B cell (primary cell): ENCODE measurements around the gene TEC. TPM values are rescaled to one million over a fixed set of nuclear protein-coding genes. Genes with fewer than 3 reads are reported as not detected.

Experiments
- ATAC-seq: fragments of 200-7000 bp; cut with Tn5 transposase; one replicate; pipeline ENCODE4 v1.10.0; 2021; ENCODE audit warnings: low read depth, mild to moderate bottlenecking, moderate number of reproducible peaks, moderate library complexity
- CTCF ChIA-PET: fragments of 350-600 bp; sonication (Branson Sonifier 250); formaldehyde crosslinking; loops from one replicate; lab custom pipeline; 2021; ENCODE audit warnings: antibody characterized with exemption, inconsistent platforms; lab: Charles Lee
- POLR2A ChIA-PET: fragments of 350-600 bp; sonication (Branson Sonifier 250); formaldehyde crosslinking; loops from one replicate; lab custom pipeline; 2021; ENCODE audit warnings: antibody characterized with exemption; lab: Charles Lee
- DNase-seq: peaks from one replicate; pipeline ENCODE4 v3.0.0; 2013
- H2AFZ ChIP-seq: 2 replicates; pipeline ENCODE4 v1.6.1; 2012; ENCODE audit warnings: mild to moderate bottlenecking, low read depth, low read length; ENCODE audit not compliant: insufficient read depth, poor library complexity, severe bottlenecking
- H3K27ac ChIP-seq, 2 donors: 1 replicate in 1 of 2; 2 replicates in 1 of 2; pipeline ENCODE4 v1.5.1; 2012 to 2013; ENCODE audit warnings: low read length in 2 of 2, mild to moderate bottlenecking in 2 of 2, moderate library complexity in 1 of 2
- H3K27me3 ChIP-seq, 4 experiments: fragments of 200-600 bp in 1 of 4; sonication (generic) in 1 of 4; replicated peaks in 1 of 4; 1 replicate in 2 of 4; 2 replicates in 2 of 4; pipeline versions ENCODE4 v1.6.1 to v1.7.0; 2013 to 2016; ENCODE audit warnings: low read length in 3 of 4, mild to moderate bottlenecking in 2 of 4, mixed read lengths in 1 of 4, moderate library complexity in 1 of 4; ENCODE audit not compliant: insufficient read depth in 4 of 4, control insufficient read depth in 3 of 4; ENCODE audit errors: control extremely low read depth in 1 of 4
- H3K36me3 ChIP-seq, 2 experiments: replicated peaks in 1 of 2; 1 replicate in 1 of 2; 2 replicates in 1 of 2; pipeline versions ENCODE4 v1.6.1 to v1.7.1; 2013; ENCODE audit warnings: low read length in 1 of 2; ENCODE audit not compliant: insufficient read depth in 2 of 2, control insufficient read depth in 1 of 2; ENCODE audit errors: control extremely low read depth in 1 of 2, extremely low read depth in 1 of 2
- H3K4me1 ChIP-seq, 2 donors: fragments of 200-600 bp in 1 of 2; sonication (generic) in 1 of 2; 1 replicate in 1 of 2; 2 replicates in 1 of 2; pipeline versions ENCODE4 v1.5.1 to v1.6.1; 2013 to 2017; ENCODE audit warnings: low read length in 2 of 2; ENCODE audit not compliant: control insufficient read depth in 2 of 2, insufficient read depth in 2 of 2
- H3K4me2 ChIP-seq: replicated peaks from 2 replicates; pipeline ENCODE3; 2012; ENCODE audit warnings: mild to moderate bottlenecking, low read depth, low read length; ENCODE audit not compliant: poor library complexity, severe bottlenecking
- H3K4me3 ChIP-seq, 5 experiments: fragments of 200-600 bp in 1 of 5; sonication (generic) in 1 of 5; 1 replicate in 3 of 5; 2 replicates in 2 of 5; pipeline versions ENCODE4 v1.5.1 to v1.7.0; 2011 to 2016; ENCODE audit warnings: low read length in 4 of 5, mild to moderate bottlenecking in 4 of 5, low read depth in 2 of 5, control low read depth in 1 of 5, moderate library complexity in 1 of 5; ENCODE audit not compliant: insufficient read depth in 1 of 5; ENCODE audit errors: control extremely low read depth in 1 of 5, extremely low read depth in 1 of 5
- H3K79me2 ChIP-seq: fragments of 200-600 bp; sonication (generic); one replicate; pipeline ENCODE4 v1.6.0; 2016; ENCODE audit warnings: low read length; ENCODE audit not compliant: control insufficient read depth, insufficient read depth
- H3K9ac ChIP-seq: fragments of 200-600 bp; sonication (generic); 2 replicates; pipeline ENCODE4 v1.6.1; 2017; ENCODE audit warnings: mild to moderate bottlenecking, low read length, moderate library complexity
- H3K9me3 ChIP-seq, 3 donors: one replicate each; pipeline versions ENCODE4 v1.6.1 to v1.7.1; 2013; ENCODE audit warnings: low read length in 2 of 3; ENCODE audit not compliant: control insufficient read depth in 2 of 3, insufficient read depth in 1 of 3; ENCODE audit errors: control extremely low read depth in 1 of 3
- H4K20me1 ChIP-seq: 2 replicates; pipeline ENCODE4 v1.6.0; 2012; ENCODE audit warnings: mild to moderate bottlenecking, low read length; ENCODE audit not compliant: insufficient read depth, control insufficient read depth, poor library complexity, severe bottlenecking
- H3K27ac Mint-ChIP-seq: one replicate; pipeline ENCODE4 v1.8.0; 2021; ENCODE audit warnings: mixed read lengths
- H3K27me3 Mint-ChIP-seq: one replicate; pipeline ENCODE4 v1.8.0; 2021; ENCODE audit warnings: mixed read lengths
- H3K4me1 Mint-ChIP-seq: one replicate; pipeline ENCODE4 v1.8.0; 2021; ENCODE audit warnings: mixed read lengths
- H3K4me3 Mint-ChIP-seq: one replicate; pipeline ENCODE4 v1.8.0; 2021; ENCODE audit warnings: mixed read lengths
- H3K9me3 Mint-ChIP-seq: one replicate; pipeline ENCODE4 v1.8.0; 2022; ENCODE audit warnings: mixed read lengths; ENCODE audit not compliant: insufficient read depth
- CTCF ChIP-seq: fragments of 200-600 bp; IDR thresholded peaks from one replicate; pipeline ENCODE4 v1.8.0; 2022; ENCODE audit warnings: antibody characterized with exemption, mild to moderate bottlenecking
- EZH2 ChIP-seq: IDR thresholded peaks from 2 replicates; pipeline ENCODE4 v1.6.1; 2012; ENCODE audit warnings: borderline replicate concordance, low read depth, mild to moderate bottlenecking, moderate library complexity, low read length; ENCODE audit not compliant: insufficient read depth, poor library complexity, severe bottlenecking
- WGBS: methylation state at CpG from one replicate; pipeline ENCODE4 v1.1.5; 2013; ENCODE audit warnings: missing lambda C conversion rate; ENCODE audit not compliant: insufficient coverage; 5-methylcytosine and 5-hydroxymethylcytosine counted together
- intact Hi-C: fragments of 100-400 bp; cut with micrococcal nuclease; formaldehyde crosslinking; loops from one replicate; pipeline ENCODE4 v1.10.0; 2022
- polyA plus RNA-seq: library from polyadenylated mRNA; depleted of rRNA; stranded (reverse); fragments of >200 nt; gene quantifications from 2 replicates; pipeline ENCODE4 v1.2.3, GENCODE V29; 2012
- total RNA-seq, 2 donors: library from RNA; stranded (reverse); fragments of 120-200 nt in 1 of 2; gene quantifications; 1 replicate in 1 of 2; 2 replicates in 1 of 2; pipeline versions ENCODE4 v1.2.3 to v1.2.4, GENCODE V29; 2013 to 2022

Gene TEC
- total and polyA plus RNA-seq, 2 donors (not counting 1 experiment from before 2014, with no cell fraction given) = 2.0 to 8.3 TPM

DNA sequence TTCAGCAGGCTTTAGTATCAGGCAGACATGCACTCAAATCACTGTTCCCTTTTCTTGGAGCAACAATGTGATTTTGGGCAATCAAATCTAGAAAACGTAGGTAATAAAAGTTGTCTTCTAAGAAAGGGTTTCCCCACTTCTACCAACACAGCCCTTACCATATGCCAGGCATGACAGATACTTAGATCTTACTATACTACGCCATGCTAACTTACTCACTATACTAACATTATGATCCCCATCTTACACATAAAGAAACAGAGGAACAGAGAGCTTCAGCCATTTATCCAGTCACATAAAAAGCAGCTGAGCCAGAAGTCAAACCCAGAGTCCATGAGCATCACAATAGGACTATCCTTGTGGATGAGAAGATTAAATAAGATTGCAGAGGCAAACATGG, 144.8 kb downstream of the TEC start:
- ChIA-PET CTCF (interaction anchor here (0.9 to 2.1 kb wide), 4 partner anchors 16 to 150 kb away, joined by 3 to 4 read pairs (median 4); no protein-coding TSS in a partner anchor), POLR2A (no interaction called here)
- Mint-ChIP-seq H3K27me3 (peaks cover 5% of the 10 kb centered on the region), H3K4me3 (no peak overlapping the region), H3K4me1 (peaks cover 19% of the 10 kb centered on the region), H3K27ac (no peak overlapping the region), H3K9me3 (no peaks in the 10 kb centered on the region)
- TF ChIP-seq EZH2 (no peak), CTCF (no peak)
- Histone ChIP-seq H2AFZ (no peak overlapping the region), H3K4me2 (no peak overlapping the region), H3K36me3 (no peaks in the 10 kb centered on the region), H3K4me1 (peaks cover 10 to 12% of the 10 kb centered on the region in 2 donors), H3K9ac (no peak overlapping the region), H3K27me3 (no peaks in the 10 kb centered on the region), H3K27ac (no peak overlapping the region), H3K9me3 (no peaks in the 10 kb centered on the region), H3K4me3 (no peak overlapping the region), H4K20me1 (no peaks in the 10 kb centered on the region), H3K79me2 (no peaks in the 10 kb centered on the region)
- WGBS = 76% methylated on average over 2 of the region's 2 CpGs
- intact Hi-C loops = no loop called here
- ATAC-seq (no peak), DNase-seq (no peak)

DNA sequence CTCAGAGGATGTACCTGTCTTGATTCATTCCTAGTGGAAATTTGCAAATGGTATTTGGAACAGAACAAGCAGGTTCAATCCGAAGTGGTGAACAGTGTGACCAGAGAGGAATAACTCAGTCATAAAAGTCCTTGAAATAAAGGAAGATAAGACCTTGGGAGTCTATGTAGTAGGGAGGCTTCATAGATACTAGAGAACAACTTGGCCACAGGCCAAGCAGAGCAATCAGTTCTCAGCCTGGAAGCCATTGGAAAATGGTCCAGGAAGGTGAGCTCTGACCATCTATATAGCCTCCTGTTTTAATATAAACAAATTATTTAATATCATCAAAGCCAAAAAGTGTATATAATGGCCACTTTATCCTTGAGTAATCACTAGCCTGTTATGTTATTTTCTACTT, 146.9 kb downstream of the TEC start:
- no peak overlapping the region for H3K4me3 Mint-ChIP-seq
- Histone ChIP-seq H3K79me2 (no peaks in the 10 kb centered on the region), H3K4me3 (no peak overlapping the region), H3K36me3 (no peaks in the 10 kb centered on the region), H2AFZ (no peak overlapping the region), H3K9ac (no peak overlapping the region), H3K9me3 (no peaks in the 10 kb centered on the region), H4K20me1 (no peaks in the 10 kb centered on the region), H3K4me2 (no peak overlapping the region), H3K27ac (no peak overlapping the region), H3K27me3 (no peaks in the 10 kb centered on the region), H3K4me1 (peaks cover 5 to 6% of the 10 kb centered on the region in 2 donors)
- ChIA-PET CTCF (interaction anchor here (2.1 kb wide), 1 partner anchor 14 kb away, joined by 4 read pairs; no protein-coding TSS in a partner anchor), POLR2A (no interaction called here)
- intact Hi-C loops = no loop called here
- DNase-seq (no peak), ATAC-seq (no peak)
- H3K27ac Mint-ChIP-seq = no peak overlapping the region
- no peak for TF ChIP-seq CTCF
- no peak for TF ChIP-seq EZH2
- 100% methylated on average over 1 of the region's 1 CpG for WGBS
- H3K9me3 Mint-ChIP-seq = no peaks in the 10 kb centered on the region
- H3K4me1 Mint-ChIP-seq = peaks cover 7% of the 10 kb centered on the region
- peaks cover 5% of the 10 kb centered on the region for H3K27me3 Mint-ChIP-seq
